ENCODE results near the gene PARD3.

The PARD3 gene

GRCh38 chr10:34506786-34507185, 308.3 kb downstream of the PARD3 start:
- Histone ChIP-seq H3K9me3 (no peaks in the 10 kb centered on the region), H3K27me3 (ENCODE audit: low read depth) (no peaks in the 10 kb centered on the region), H3K4me1 (no peaks in the 10 kb centered on the region; the same call in 1 of the 2 replicates), H3K4me3 (no peak overlapping the region), H3K36me3 (replicated peaks) (no peaks in the 10 kb centered on the region)
- in situ Hi-C loops (cut with MboI; ENCODE audit: low sequenced_read_pairs): no loop called here
- no peak for DNase-seq (ENCODE audit: low spot score in 2 of 2)

- no peaks in the 10 kb centered on the region for H3K36me3 ChIP-seq (replicated peaks)
- H3K27me3 ChIP-seq (ENCODE audit: low read depth): no peaks in the 10 kb centered on the region
- in situ Hi-C loops (cut with MboI; ENCODE audit: low sequenced_read_pairs): no loop called here
- no peak for DNase-seq (ENCODE audit: low spot score in 2 of 2)
- H3K4me1 ChIP-seq: no peaks in the 10 kb centered on the region; the same call in 1 of the 2 replicates
- H3K4me3 ChIP-seq: no peak overlapping the region
- no peaks in the 10 kb centered on the region for H3K9me3 ChIP-seq
These were observed 309.8 kb downstream of the PARD3 start for GRCh38 chr10:34505338-34505737.

- Histone ChIP-seq H3K9me3 (no peaks in the 10 kb centered on the region), H3K4me1 (no peaks in the 10 kb centered on the region; the same call in 1 of the 2 replicates), H3K4me3 (no peak overlapping the region), H3K27me3 (ENCODE audit: low read depth) (no peaks in the 10 kb centered on the region), H3K36me3 (replicated peaks) (no peaks in the 10 kb centered on the region)
- in situ Hi-C loops (cut with MboI; ENCODE audit: low sequenced_read_pairs): no loop called here
- DNase-seq (ENCODE audit: low spot score in 2 of 2): no peak
These were observed 310.6 kb downstream of the PARD3 start for GRCh38 chr10:34504534-34504933.

GRCh38 chr10:34503704-34504103, 311.4 kb downstream of the PARD3 start:
- in situ Hi-C loops (cut with MboI; ENCODE audit: low sequenced_read_pairs): no loop called here
- H3K36me3 ChIP-seq (replicated peaks): no peaks in the 10 kb centered on the region
- H3K9me3 ChIP-seq: no peaks in the 10 kb centered on the region
- no peaks in the 10 kb centered on the region for H3K27me3 ChIP-seq (ENCODE audit: low read depth)
- H3K4me1 ChIP-seq: no peaks in the 10 kb centered on the region; the same call in 1 of the 2 replicates
- no peak for DNase-seq (ENCODE audit: low spot score in 2 of 2)
- no peak overlapping the region for H3K4me3 ChIP-seq

- no peaks in the 10 kb centered on the region for H3K36me3 ChIP-seq (replicated peaks)
- no peaks in the 10 kb centered on the region for H3K9me3 ChIP-seq
- H3K4me1 ChIP-seq: no peaks in the 10 kb centered on the region
- DNase-seq (ENCODE audit: low spot score in 2 of 2): no peak
- H3K4me3 ChIP-seq: no peak overlapping the region
- in situ Hi-C loops (cut with MboI; ENCODE audit: low sequenced_read_pairs): no loop called here
- no peaks in the 10 kb centered on the region for H3K27me3 ChIP-seq (ENCODE audit: low read depth)
These were observed 315.4 kb downstream of the PARD3 start for GRCh38 chr10:34499612-34500279.

GRCh38 chr10:34498821-34499220, 316.3 kb downstream of the PARD3 start:
- no peaks in the 10 kb centered on the region for H3K36me3 ChIP-seq (replicated peaks)
- in situ Hi-C loops (cut with MboI; ENCODE audit: low sequenced_read_pairs): no loop called here
- H3K4me3 ChIP-seq: no peak overlapping the region
- H3K27me3 ChIP-seq (ENCODE audit: low read depth): no peaks in the 10 kb centered on the region
- H3K4me1 ChIP-seq: no peaks in the 10 kb centered on the region
- no peaks in the 10 kb centered on the region for H3K9me3 ChIP-seq
- no peak for DNase-seq (ENCODE audit: low spot score in 2 of 2)

- no peaks in the 10 kb centered on the region for H3K36me3 ChIP-seq (replicated peaks)
- no peak for DNase-seq (ENCODE audit: low spot score in 2 of 2)
- H3K9me3 ChIP-seq: no peaks in the 10 kb centered on the region
- in situ Hi-C loops (cut with MboI; ENCODE audit: low sequenced_read_pairs): no loop called here
- no peaks in the 10 kb centered on the region for H3K4me1 ChIP-seq
- no peaks in the 10 kb centered on the region for H3K27me3 ChIP-seq (ENCODE audit: low read depth)
- H3K4me3 ChIP-seq: no peak overlapping the region
These were observed 319.2 kb downstream of the PARD3 start for GRCh38 chr10:34495938-34496337.

- no peaks in the 10 kb centered on the region for H3K4me1 ChIP-seq
- in situ Hi-C loops (cut with MboI; ENCODE audit: low sequenced_read_pairs): no loop called here
- DNase-seq (ENCODE audit: low spot score in 2 of 2): no peak
- no peaks in the 10 kb centered on the region for H3K9me3 ChIP-seq
- no peaks in the 10 kb centered on the region for H3K27me3 ChIP-seq (ENCODE audit: low read depth)
- H3K36me3 ChIP-seq (replicated peaks): no peaks in the 10 kb centered on the region
- no peak overlapping the region for H3K4me3 ChIP-seq
These were observed 321.1 kb downstream of the PARD3 start for GRCh38 chr10:34494012-34494411.

- in situ Hi-C loops (cut with MboI; ENCODE audit: low sequenced_read_pairs): no loop called here
These were observed 323.0 kb downstream of the PARD3 start for GRCh38 chr10:34492081-34492480.

GRCh38 chr10:34491678-34492077, 323.4 kb downstream of the PARD3 start:
- Histone ChIP-seq H3K4me3 (no peak overlapping the region), H3K4me1 (no peaks in the 10 kb centered on the region), H3K36me3 (replicated peaks) (no peaks in the 10 kb centered on the region), H3K9me3 (no peaks in the 10 kb centered on the region), H3K27me3 (ENCODE audit: low read depth) (no peaks in the 10 kb centered on the region)
- no peak for DNase-seq (ENCODE audit: low spot score in 2 of 2)
- in situ Hi-C loops (cut with MboI; ENCODE audit: low sequenced_read_pairs): no loop called here

More at GRCh38 chr10:34492081-34492480, 323.0 kb downstream of the PARD3 start:
- Histone ChIP-seq H3K4me1 (no peaks in the 10 kb centered on the region), H3K36me3 (replicated peaks) (no peaks in the 10 kb centered on the region), H3K27me3 (ENCODE audit: low read depth) (no peaks in the 10 kb centered on the region), H3K9me3 (no peaks in the 10 kb centered on the region), H3K4me3 (no peak overlapping the region)
- DNase-seq (ENCODE audit: low spot score in 2 of 2): no peak

GRCh38 chr10:34489973-34490745, 324.9 kb downstream of the PARD3 start:
- Histone ChIP-seq H3K4me3 (no peak overlapping the region), H3K4me1 (no peaks in the 10 kb centered on the region), H3K27me3 (ENCODE audit: low read depth) (no peaks in the 10 kb centered on the region), H3K9me3 (no peaks in the 10 kb centered on the region), H3K36me3 (replicated peaks) (no peaks in the 10 kb centered on the region)
- DNase-seq (ENCODE audit: low spot score in 2 of 2): no peak
- in situ Hi-C loops (cut with MboI; ENCODE audit: low sequenced_read_pairs): no loop called here

- H3K4me1 ChIP-seq: no peaks in the 10 kb centered on the region
- no peaks in the 10 kb centered on the region for H3K27me3 ChIP-seq (ENCODE audit: low read depth)
These were observed 325.7 kb downstream of the PARD3 start for GRCh38 chr10:34489411-34489810.

GRCh38 chr10:34488476-34489130, 326.5 kb downstream of the PARD3 start:
- in situ Hi-C loops (cut with MboI; ENCODE audit: low sequenced_read_pairs): no loop called here

More at GRCh38 chr10:34489411-34489810, 325.7 kb downstream of the PARD3 start:
- in situ Hi-C loops (cut with MboI; ENCODE audit: low sequenced_read_pairs): no loop called here
- no peak overlapping the region for H3K4me3 ChIP-seq
- H3K9me3 ChIP-seq: no peaks in the 10 kb centered on the region
- no peaks in the 10 kb centered on the region for H3K36me3 ChIP-seq (replicated peaks)
- no peak for DNase-seq (ENCODE audit: low spot score in 2 of 2)

GRCh38 chr10:34486008-34486407, 329.1 kb downstream of the PARD3 start:
- H3K36me3 ChIP-seq (replicated peaks): no peaks in the 10 kb centered on the region
- H3K4me1 ChIP-seq: no peaks in the 10 kb centered on the region
- no peak for DNase-seq (ENCODE audit: low spot score in 2 of 2)
- H3K27me3 ChIP-seq (ENCODE audit: low read depth): no peaks in the 10 kb centered on the region
- H3K4me3 ChIP-seq: no peak overlapping the region
- H3K9me3 ChIP-seq: no peaks in the 10 kb centered on the region
- in situ Hi-C loops (cut with MboI; ENCODE audit: low sequenced_read_pairs): no loop called here

More at GRCh38 chr10:34488476-34489130, 326.5 kb downstream of the PARD3 start:
- Histone ChIP-seq H3K9me3 (no peaks in the 10 kb centered on the region), H3K4me1 (no peaks in the 10 kb centered on the region), H3K36me3 (replicated peaks) (no peaks in the 10 kb centered on the region), H3K4me3 (no peak overlapping the region), H3K27me3 (ENCODE audit: low read depth) (no peaks in the 10 kb centered on the region)
- no peak for DNase-seq (ENCODE audit: low spot score in 2 of 2)
